HAP-1 (cell line): Measurements from ENCODE around the gene TPRX2.
"Not testable (repeated sequence)": the region's sequence is repeated elsewhere in the genome, so short reads cannot be mapped to it uniquely, and the experiment has no call there.

Source experiments
- DNase-seq, 2 experiments: peaks; one replicate each; pipeline ENCODE4 v3.0.0-alpha.2; 2016 to 2020; ENCODE audit warnings: low spot score in 2 of 2
- H3K27me3 ChIP-seq: fragments of 250-450 bp; sonication (Bioruptor Pico); 2 replicates; pipeline ENCODE4 v1.5.1; 2020; ENCODE audit warnings: low read depth, mild to moderate bottlenecking, moderate library complexity
- H3K36me3 ChIP-seq: fragments of 250-450 bp; sonication (Bioruptor Pico); replicated peaks from 2 replicates; pipeline ENCODE4 v1.5.1; 2020; ENCODE audit warnings: mild to moderate bottlenecking
- H3K4me1 ChIP-seq: fragments of 250-450 bp; sonication (Bioruptor Pico); 2 replicates; pipeline ENCODE4 v1.5.1; 2020; ENCODE audit warnings: mild to moderate bottlenecking
- H3K4me3 ChIP-seq: fragments of 250-450 bp; sonication (Bioruptor Pico); 2 replicates; pipeline ENCODE4 v1.5.1; 2020; ENCODE audit warnings: mild to moderate bottlenecking, moderate library complexity
- H3K9me3 ChIP-seq: fragments of 250-450 bp; sonication (Bioruptor Pico); 2 replicates; pipeline ENCODE4 v1.5.1; 2020; ENCODE audit warnings: mild to moderate bottlenecking, moderate library complexity
- in situ Hi-C: fragments of 300-500 bp; cut with MboI; formaldehyde crosslinking; loops from 3 replicates; pipeline ENCODE4 v1.14.3; 2020; ENCODE audit warnings: low sequenced_read_pairs, inconsistent platforms, mixed read lengths

The TPRX2 gene

GRCh38 chr19:47910191-47910590 is 51.2 kb downstream of the TPRX2 start:
- H3K4me3 ChIP-seq, H3K9me3 ChIP-seq, H3K36me3 ChIP-seq, H3K4me1 ChIP-seq, in situ Hi-C loops, H3K27me3 ChIP-seq, DNase-seq: not testable (repeated sequence)
